ENCODE data around the gene KLHDC7B. TPM values are rescaled to one million over a fixed set of nuclear protein-coding genes. Genes with fewer than 3 reads are reported as not detected.
A peak's percentile ranks its signal among the peaks of the same experiment; 100 is the strongest.

The KLHDC7B gene
- total RNA-seq, 1 donor from 2014 or later = not detected

DNA sequence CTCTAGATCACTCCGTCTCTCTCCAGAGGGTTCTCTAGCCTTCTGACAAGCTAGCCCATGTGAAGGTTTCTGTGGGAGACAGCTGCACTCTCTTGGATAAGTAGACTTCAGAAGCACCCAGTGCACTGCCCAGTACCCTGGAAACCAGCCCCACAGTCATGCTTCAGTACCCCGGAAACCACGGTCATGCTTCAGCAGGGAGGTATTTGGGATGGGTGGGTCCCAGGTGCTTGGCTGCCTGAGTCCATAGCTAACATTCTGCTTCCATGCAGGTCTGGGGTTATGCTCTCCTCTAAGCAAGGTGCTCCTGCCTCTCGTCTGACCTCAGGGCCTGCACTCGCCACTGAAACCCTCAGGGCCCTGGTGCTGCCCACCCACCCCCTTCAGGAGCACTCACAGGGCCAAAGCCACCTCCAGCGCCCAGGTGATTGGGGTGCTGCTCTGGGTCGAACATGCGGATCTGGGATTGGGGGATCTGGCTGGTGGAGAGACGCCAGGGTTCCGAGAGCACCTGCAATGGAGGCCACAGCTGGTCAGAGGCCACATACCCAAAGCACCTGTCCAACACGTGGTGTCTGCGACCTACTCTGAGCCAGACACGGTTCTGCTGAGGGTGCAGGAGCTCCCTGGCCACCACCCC is 24.3 kb downstream of the KLHDC7B start:
- FAIRE-seq (no peak), DNase-seq (ENCODE audit: low spot score in 2 of 2) (no peak)

DNA sequence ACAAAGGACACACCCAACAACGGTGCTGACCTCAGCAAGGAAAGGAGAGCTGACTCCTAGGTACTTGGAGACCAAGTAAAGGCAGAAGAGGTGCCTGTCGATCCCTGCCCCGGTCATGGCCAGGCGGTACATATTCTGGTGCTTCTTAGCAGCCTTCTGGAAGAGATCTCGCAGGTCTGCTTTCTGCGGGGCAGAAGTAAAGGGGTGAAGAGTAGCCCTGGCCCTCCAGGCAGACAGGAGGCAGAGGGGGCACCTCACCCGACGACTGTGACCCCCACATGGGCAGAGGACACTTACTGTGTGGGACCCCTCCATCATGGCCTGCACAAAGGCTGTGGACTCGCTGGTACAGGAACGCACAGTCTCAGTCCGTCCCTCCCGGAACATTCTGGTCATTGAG is 25.2 kb downstream of the KLHDC7B start:
- FAIRE-seq = no peak

GRCh38 chr22:50571264-50572175 is 25.8 kb downstream of the KLHDC7B start:
- FAIRE-seq (no peak), DNase-seq (ENCODE audit: low spot score in 2 of 2) (no peak)

More for the DNA sequence above, 25.2 kb downstream of the KLHDC7B start:
- no peak for DNase-seq (ENCODE audit: low spot score in 2 of 2)

- FAIRE-seq = no peak
Measured at GRCh38 chr22:50572965-50573364, 27.3 kb downstream of the KLHDC7B start.

DNA sequence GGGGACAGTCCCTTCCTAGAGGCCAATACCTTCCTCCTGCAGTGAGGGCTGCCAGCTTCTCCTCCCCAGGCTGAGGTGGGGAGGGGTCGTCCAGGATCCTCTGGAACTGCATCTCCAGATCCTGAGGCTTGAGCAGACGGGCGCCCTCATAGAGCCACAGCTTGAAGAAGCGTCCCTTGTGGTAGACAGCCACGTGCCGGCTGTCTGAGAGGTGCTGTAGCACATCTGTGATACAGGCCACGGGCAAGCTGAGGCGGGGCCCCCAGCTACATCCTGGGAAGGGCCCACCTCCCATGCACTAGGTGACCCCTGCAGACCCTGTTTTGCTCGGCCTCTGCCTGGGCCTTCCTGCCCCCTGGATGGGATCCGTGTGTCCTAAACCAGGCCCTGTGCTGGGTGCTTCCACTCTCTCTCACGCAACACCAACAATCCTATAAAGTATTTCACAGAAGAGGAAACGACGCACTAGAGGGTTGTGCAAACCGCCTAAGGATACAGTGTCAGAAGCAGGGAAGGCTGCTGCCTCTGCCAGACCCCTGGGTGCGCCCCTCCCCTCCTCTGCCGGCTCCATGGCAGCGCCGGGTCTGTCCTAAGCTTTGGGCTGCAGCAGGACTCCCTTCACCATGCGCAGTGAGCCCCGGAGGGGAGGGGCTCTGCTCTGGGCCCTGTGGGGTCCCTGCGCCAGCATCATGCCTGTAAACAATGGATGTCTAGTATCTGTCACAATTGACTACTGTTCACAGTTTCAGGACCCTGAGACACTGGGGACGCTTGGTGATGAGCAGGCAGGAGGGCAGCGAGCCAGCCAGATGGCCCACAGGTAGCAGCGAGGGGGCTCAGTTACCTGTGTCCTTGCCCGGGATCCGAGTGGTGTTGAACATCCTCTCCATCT is 28.0 kb downstream of the KLHDC7B start:
- FAIRE-seq = no peak
- DNase-seq (ENCODE audit: low spot score in 2 of 2) = peak in 1 of 2 donors; percentile 31

More at GRCh38 chr22:50572965-50573364, 27.3 kb downstream of the KLHDC7B start:
- no peak for DNase-seq (ENCODE audit: low spot score in 2 of 2)

- DNase-seq (ENCODE audit: low spot score in 2 of 2) (no peak), FAIRE-seq (no peak)
Measured at GRCh38 chr22:50574383-50574755, 28.7 kb downstream of the KLHDC7B start.

- FAIRE-seq = no peak
- DNase-seq (ENCODE audit: low spot score in 2 of 2) = peak in 1 of 2 donors; percentile 26
Measured at GRCh38 chr22:50575426-50575941, 29.8 kb downstream of the KLHDC7B start.

GRCh38 chr22:50576070-50576469 is 30.4 kb downstream of the KLHDC7B start:
- DNase-seq (ENCODE audit: low spot score in 2 of 2) = no peak
- no peak for FAIRE-seq

GRCh38 chr22:50576806-50577696 is 31.4 kb downstream of the KLHDC7B start:
- DNase-seq (ENCODE audit: low spot score in 2 of 2) (peak in 1 of 2 donors; percentile 35), FAIRE-seq (no peak)

- FAIRE-seq = no peak
- no peak for DNase-seq (ENCODE audit: low spot score in 2 of 2)
Measured at GRCh38 chr22:50577697-50577986, 31.9 kb downstream of the KLHDC7B start.

- no peak for FAIRE-seq
- DNase-seq (ENCODE audit: low spot score in 2 of 2) = peak in 1 of 2 donors; percentile 46
Measured at GRCh38 chr22:50577987-50578775, 32.5 kb downstream of the KLHDC7B start, which contains the start of gene CPT1B. CPT1B (minus strand) TSS chr22:50578427; CDS start chr22:50577915, 512 bp downstream.

DNA sequence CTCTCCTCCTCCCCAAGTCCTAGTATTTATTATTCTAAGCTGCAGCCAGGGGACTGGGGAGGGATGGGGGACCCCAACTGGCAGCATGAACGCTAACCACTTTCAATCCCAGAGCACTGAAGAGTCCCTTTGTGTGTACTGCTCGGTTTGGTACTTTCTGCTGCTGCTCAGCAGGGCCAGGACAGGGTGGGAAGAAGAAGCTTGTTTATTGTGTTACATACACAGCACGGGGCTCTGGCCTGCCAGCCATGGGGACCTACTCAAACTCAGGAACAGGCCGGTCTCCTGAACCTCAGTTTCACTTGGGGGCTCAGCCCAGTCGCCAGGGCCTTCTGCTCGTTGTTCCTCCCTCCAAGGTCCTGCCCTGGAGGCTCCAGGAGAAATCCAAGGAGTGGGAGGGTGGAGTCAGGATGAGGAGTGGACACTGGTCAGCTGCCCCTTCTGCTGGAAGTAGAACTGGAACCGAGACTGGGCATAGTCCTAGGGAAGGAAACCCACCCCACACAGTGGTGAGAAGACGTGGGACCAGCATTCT is 33.1 kb downstream of the KLHDC7B start:
- FAIRE-seq = no peak
- DNase-seq (ENCODE audit: low spot score in 2 of 2) = peak in 1 of 2 donors; percentile 51

DNA sequence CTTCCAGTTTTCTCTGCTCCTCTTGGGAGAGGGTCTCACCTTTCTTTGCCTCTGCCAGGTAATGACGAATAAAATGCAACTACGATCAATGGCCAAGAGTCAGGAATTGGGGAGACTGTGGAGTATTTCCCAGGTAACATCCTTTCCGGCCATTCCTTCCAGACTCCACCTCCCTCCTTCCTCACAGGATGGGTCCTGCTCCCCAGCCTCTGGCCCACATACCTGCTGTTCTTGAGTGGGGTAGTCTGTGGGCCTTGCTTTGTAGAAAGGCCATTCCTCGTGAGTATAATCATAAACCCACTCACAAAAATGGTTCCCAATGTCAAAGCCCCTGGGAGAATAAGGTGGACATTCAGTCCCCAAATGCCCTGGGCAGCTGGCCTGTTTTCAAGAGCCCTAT is 34.1 kb downstream of the KLHDC7B start:
- no peak for FAIRE-seq
- no peak for DNase-seq (ENCODE audit: low spot score in 2 of 2)

DNA sequence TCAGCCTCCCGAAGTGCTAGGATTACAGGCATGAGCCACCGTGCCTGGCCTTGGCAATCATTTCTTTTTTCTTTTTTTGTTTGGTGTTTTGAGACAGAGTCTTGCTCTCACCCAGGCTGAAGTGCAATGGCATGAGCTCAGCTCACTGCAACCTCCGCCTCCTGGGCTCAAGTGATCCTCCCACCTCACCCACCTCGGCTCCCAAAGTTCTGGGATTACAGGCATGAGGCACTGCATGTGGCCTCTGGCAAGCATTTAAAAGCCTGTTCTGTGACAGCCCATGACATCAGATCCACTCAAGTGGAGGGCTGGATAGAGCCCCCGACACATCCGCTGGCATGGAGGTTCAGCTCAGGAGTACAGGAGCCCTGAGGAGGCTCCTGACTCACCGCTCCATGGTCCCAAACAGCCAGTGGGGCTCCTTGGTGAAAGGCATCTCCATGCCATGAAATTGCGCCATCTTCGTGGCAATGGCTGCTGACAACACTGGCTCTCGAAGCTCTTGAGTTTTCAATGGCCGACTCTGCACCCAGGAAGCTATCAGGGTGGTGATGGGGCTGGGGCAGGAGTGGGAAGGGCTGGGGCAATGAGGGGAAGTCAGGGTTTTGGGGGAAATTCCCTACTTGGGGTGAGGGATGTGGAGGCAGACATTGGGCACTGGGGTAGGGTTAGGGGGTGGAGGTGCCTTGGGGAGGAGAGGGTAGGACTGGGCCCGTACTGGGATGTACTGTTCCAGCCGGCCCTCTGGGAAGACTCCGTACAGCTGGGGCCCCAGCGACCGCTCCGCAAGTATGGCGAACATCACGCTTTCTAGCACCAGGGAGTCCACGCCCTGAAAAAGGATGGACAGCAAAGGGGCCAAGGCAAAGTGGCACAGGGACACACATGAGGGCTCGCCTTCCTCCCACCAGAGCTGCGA is 35.6 kb downstream of the KLHDC7B start:
- DNase-seq (ENCODE audit: low spot score in 2 of 2) (no peak), FAIRE-seq (no peak)

- no peak for DNase-seq (ENCODE audit: low spot score in 2 of 2)
- no peak for FAIRE-seq
Measured at GRCh38 chr22:50581950-50582492, 36.3 kb downstream of the KLHDC7B start.

DNA sequence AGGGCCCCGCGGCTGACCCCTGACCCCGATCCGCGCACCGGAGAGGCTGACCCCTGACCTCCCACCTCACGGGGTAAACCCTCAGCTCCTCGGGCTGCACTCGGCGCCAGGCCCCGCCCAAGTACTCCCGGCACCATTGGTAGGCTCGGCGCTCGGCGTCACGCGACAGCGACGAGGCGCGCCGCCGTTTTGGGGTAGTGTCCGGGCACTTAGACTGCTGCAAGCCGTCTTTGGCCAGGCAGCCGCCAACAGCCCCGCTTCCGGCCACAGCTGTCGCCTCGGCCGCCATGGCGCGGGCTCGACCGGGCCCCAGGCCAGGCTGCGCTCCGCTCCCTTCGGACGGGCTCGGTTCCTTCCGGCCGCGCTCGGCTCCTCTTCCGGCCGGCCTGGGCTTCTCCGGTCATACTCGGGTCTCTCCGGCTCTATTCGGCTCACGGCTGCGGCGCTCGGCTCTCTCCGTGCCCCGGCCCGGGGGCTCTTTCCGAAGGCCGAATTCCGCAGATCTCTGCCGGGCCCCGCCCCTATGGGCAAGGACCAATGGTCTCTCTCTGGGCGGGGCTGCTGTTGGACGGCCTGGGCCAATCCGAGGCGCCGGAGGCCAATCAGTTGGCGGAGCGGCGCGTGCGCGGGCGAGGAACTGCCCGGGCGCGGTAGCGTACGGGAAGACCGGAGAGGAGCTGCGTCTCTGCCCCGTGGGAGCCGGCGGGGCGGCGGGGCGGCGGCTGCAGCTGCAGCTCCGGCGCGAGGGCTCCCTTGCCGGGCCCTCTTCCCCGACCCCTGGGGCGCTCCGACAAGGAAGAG is 37.0 kb downstream of the KLHDC7B start, which contains the start of gene CHKB:
Gene CHKB, minus strand, starts transcription at position 357 of the 801 bp plus-strand sequence. Its CDS starts 68 bp downstream, at position 289.
- peak; percentile 91 for FAIRE-seq
- DNase-seq (ENCODE audit: low spot score in 2 of 2) = peak; percentile 100

All from frontal cortex (tissue), 4 donors.